Testis (tissue), 3 donors: ENCODE data around the gene COA4. TPM values are rescaled to one million over a fixed set of nuclear protein-coding genes. Genes with fewer than 3 reads are reported as not detected.

ENCODE experiments used
- DNase-seq: peaks from one replicate; pipeline ENCODE4 v3.0.0-alpha.2; 2019
- H3K27ac ChIP-seq, 2 donors: fragments of 200-600 bp; sonication (generic); one replicate each; pipeline ENCODE4 v1.5.1; 2019
- H3K27me3 ChIP-seq: fragments of 200-600 bp; sonication (generic); one replicate; pipeline ENCODE4 v1.5.1; 2019
- H3K36me3 ChIP-seq: fragments of 200-600 bp; sonication (generic); one replicate; pipeline ENCODE4 v1.5.1; 2017; ENCODE audit warnings: low read depth; ENCODE audit errors: missing control alignments
- H3K4me1 ChIP-seq: fragments of 200-600 bp; sonication (generic); one replicate; pipeline ENCODE4 v1.5.1; 2019
- H3K4me3 ChIP-seq, 2 donors: fragments of 200-600 bp; sonication (generic); one replicate each; pipeline ENCODE4 v1.5.1; 2017 to 2019
- H3K9me3 ChIP-seq: fragments of 200-600 bp; sonication (generic); one replicate; pipeline ENCODE4 v1.5.1; 2017
- CTCF ChIP-seq, 3 experiments: fragments of 450-650 bp in 2 of 3; fragments of 200-600 bp in 1 of 3; sonication (generic) in 1 of 3; IDR thresholded peaks; one replicate each; pipeline ENCODE4 v1.5.1; 2016 to 2019; ENCODE audit warnings: antibody characterized with exemption in 3 of 3, mild to moderate bottlenecking in 2 of 3, moderate library complexity in 1 of 3
- POLR2A ChIP-seq: fragments of 450-650 bp; IDR thresholded peaks from one replicate; pipeline ENCODE4 v1.6.1; 2017; ENCODE audit warnings: antibody characterized with exemption, mild to moderate bottlenecking, moderate library complexity
- WGBS, 2 donors: methylation state at CpG; one replicate each; pipeline ENCODE4 v1.1.5; 2018; 5-methylcytosine and 5-hydroxymethylcytosine counted together
- intact Hi-C: fragments of 100-400 bp; cut with DNase I; formaldehyde crosslinking; loops from one replicate; pipeline ENCODE4 v1.15.1; 2023; ENCODE audit warnings: low total_unique reads
- polyA plus RNA-seq: library from polyadenylated mRNA; stranded (reverse); fragments of 350-450 nt; fragmentation: Illumina TruSeq; extraction: RNeasy Lipid Tissue Mini Kit (QIAGEN cat#74804); gene quantifications from one replicate; pipeline ENCODE4 v1.2.3, GENCODE V29; 2014; ENCODE audit warnings: low read depth, low replicate concordance; ENCODE audit not compliant: insufficient read depth
- total RNA-seq, 2 donors: library from RNA; depleted of rRNA; stranded (reverse); fragments of >200 nt; gene quantifications; one replicate each; pipeline ENCODE4 v1.2.3, GENCODE V29; 2016

Gene COA4
- total and polyA plus RNA-seq, 3 donors from 2014 or later = 60.5 to 76.5 (median 69.4) TPM

DNA sequence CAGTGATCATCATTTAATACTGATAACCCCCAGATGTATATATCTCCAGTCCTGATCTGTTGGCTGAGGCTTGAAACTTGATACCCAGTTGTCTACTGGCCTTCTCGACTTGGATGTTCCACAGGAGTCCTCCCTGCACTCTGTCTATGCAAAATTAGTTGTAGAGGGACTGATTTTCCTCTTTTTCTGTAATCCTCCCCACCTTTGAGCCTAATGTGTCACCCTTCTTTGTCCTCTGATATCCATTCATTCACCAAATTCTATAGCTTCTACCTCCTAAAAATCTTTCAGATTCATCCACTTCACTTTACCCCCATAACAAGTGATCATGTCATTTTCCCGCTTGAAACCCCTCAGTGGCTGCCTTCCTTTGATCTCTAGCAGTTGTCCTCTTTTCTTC, 16.4 kb downstream of the COA4 start:
- TF ChIP-seq POLR2A (no peak), CTCF (IDR thresholded peaks at IDR 0.05) (no peak)
- H3K36me3 ChIP-seq = no peaks in the 10 kb centered on the region
- DNase-seq = no peak
- H3K4me3 ChIP-seq = no peak overlapping the region
- intact Hi-C loops = no loop called here
- 65 to 73% methylated on average over 2 of the region's 2 CpGs for WGBS, 2 donors
- no peaks in the 10 kb centered on the region for H3K4me1 ChIP-seq
- H3K9me3 ChIP-seq = no peaks in the 10 kb centered on the region
- H3K27ac ChIP-seq = no peak overlapping the region
- H3K27me3 ChIP-seq = no peaks in the 10 kb centered on the region

DNA sequence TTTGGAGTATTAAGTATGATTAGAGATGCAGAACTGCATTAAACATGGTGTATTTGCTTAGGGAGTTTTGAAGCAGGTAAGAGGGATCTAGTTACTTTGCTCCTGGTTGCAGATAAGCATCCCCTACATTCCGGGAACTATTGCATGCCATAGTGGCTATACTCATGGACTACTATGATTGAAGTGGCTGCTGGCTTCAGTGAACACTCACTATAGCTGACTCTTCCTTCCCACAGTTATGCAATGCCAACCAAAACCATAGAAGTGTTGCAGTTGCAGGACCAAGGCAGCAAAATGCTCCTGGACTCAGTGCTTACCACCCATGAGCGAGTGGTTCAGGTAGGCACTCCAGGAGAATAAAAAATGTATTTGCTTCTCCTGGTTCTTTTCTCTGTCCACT, 17.0 kb downstream of the COA4 start:
- DNase-seq = no peak
- intact Hi-C loops = no loop called here

DNA sequence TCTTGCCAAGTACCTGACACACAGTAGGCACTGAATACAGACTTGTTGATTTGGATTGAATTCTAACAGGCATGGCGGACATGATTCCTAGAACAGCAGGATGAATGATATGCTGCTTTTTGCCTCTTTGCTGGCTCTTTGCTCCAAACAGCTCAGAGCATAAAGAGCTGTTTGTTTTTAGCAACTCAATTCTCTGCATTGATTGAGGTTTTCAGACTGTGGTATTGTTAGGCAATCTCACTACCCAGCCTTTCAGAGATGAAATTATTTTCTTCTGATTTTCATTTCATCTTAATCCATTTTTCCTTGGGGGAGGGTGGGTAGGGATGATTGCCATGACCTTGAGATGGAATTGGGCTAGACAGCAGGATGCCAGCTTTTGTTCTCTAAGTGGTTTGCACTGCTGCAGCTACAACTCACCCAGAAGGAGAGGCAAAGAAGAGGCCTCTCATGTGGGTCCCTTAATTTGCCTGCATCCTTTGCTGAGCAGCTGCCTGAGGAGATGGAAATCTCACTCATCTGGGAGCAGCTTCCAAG, 20.5 kb downstream of the COA4 start:
- no peaks in the 10 kb centered on the region for H3K9me3 ChIP-seq
- no peaks in the 10 kb centered on the region for H3K4me1 ChIP-seq
- 76 to 85% methylated on average over 1 of the region's 1 CpG for WGBS, 2 donors
- no peak overlapping the region for H3K4me3 ChIP-seq
- no peak for TF ChIP-seq POLR2A
- TF ChIP-seq CTCF (IDR thresholded peaks at IDR 0.05) = no peak
- no peaks in the 10 kb centered on the region for H3K36me3 ChIP-seq
- H3K27me3 ChIP-seq = no peaks in the 10 kb centered on the region
- no peak for DNase-seq
- intact Hi-C loops = no loop called here
- H3K27ac ChIP-seq = no peak overlapping the region

More for the DNA sequence above, 17.0 kb downstream of the COA4 start:
- Histone ChIP-seq H3K36me3 (no peaks in the 10 kb centered on the region), H3K27me3 (no peaks in the 10 kb centered on the region), H3K4me1 (no peaks in the 10 kb centered on the region), H3K4me3 (no peak overlapping the region), H3K9me3 (no peaks in the 10 kb centered on the region), H3K27ac (no peak overlapping the region)
- WGBS, 2 donors = 90 to 93% methylated on average over 2 of the region's 2 CpGs
- TF ChIP-seq POLR2A (no peak), CTCF (IDR thresholded peaks at IDR 0.05) (no peak)

DNA sequence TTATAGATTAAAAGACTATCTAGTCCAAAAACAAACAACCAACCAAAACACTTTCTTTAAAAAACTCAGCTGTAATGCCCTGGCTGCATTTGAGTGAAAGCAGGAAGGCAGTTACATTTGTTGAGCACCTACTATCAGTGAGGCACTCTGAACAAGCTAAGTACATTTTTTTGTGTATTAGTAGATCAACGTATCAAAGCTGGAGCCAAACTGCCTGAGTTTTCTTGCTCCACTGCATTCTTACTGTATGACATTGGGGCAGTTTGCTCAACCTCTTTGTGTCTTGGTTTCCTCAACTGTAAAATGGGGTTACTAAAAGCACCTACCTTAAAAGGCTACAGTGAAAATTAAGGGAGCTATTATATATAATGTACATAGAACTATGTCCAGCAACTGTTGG, 22.0 kb downstream of the COA4 start:
- H3K27me3 ChIP-seq = no peaks in the 10 kb centered on the region
- no peak overlapping the region for H3K4me3 ChIP-seq
- no peak overlapping the region for H3K27ac ChIP-seq
- H3K36me3 ChIP-seq = no peaks in the 10 kb centered on the region
- no peak for DNase-seq
- no peak for TF ChIP-seq POLR2A
- no peak for TF ChIP-seq CTCF (IDR thresholded peaks at IDR 0.05)
- no peaks in the 10 kb centered on the region for H3K4me1 ChIP-seq
- H3K9me3 ChIP-seq = no peaks in the 10 kb centered on the region
- 85 to 90% methylated on average over 1 of the region's 1 CpG for WGBS, 2 donors
- intact Hi-C loops = no loop called here

GRCh38 chr11:73852049-73852448, 24.6 kb downstream of the COA4 start:
- WGBS, 2 donors = 93 to 97% methylated on average over 3 of the region's 3 CpGs
- TF ChIP-seq POLR2A (no peak), CTCF (IDR thresholded peaks at IDR 0.05) (no peak)
- intact Hi-C loops = no loop called here

More at GRCh38 chr11:73852049-73852448, 24.6 kb downstream of the COA4 start:
- H3K27me3 ChIP-seq = no peaks in the 10 kb centered on the region
- H3K4me1 ChIP-seq = no peaks in the 10 kb centered on the region
- H3K36me3 ChIP-seq = no peaks in the 10 kb centered on the region
- no peaks in the 10 kb centered on the region for H3K9me3 ChIP-seq
- H3K27ac ChIP-seq = no peak overlapping the region
- no peak for DNase-seq
- no peak overlapping the region for H3K4me3 ChIP-seq
